ENCODE measurements around the gene ZFPM1.
"Not testable (repeated sequence)": the region's sequence is repeated elsewhere in the genome, so short reads cannot be mapped to it uniquely, and the experiment has no call there.

The ZFPM1 gene

GRCh38 chr16:88517208-88517774 lies 64.2 kb downstream of the ZFPM1 start:
- not testable (repeated sequence) for DNase-seq

- DNase-seq = not testable (repeated sequence)
These were observed 65.5 kb downstream of the ZFPM1 start for GRCh38 chr16:88518411-88519111.

GRCh38 chr16:88519240-88519639 lies 66.2 kb downstream of the ZFPM1 start:
- DNase-seq = no peak

- DNase-seq = no peak
These were observed 67.0 kb downstream of the ZFPM1 start for GRCh38 chr16:88519938-88520653.

- DNase-seq = no peak
These were observed 68.6 kb downstream of the ZFPM1 start for GRCh38 chr16:88521674-88522073.

- DNase-seq = no peak
These were observed 69.3 kb downstream of the ZFPM1 start for GRCh38 chr16:88522276-88522949.

GRCh38 chr16:88523309-88524161 lies 70.5 kb downstream of the ZFPM1 start:
- no peak for DNase-seq

GRCh38 chr16:88524274-88524972 lies 71.3 kb downstream of the ZFPM1 start:
- no peak for DNase-seq

- no peak for DNase-seq
These were observed 72.0 kb downstream of the ZFPM1 start for GRCh38 chr16:88524973-88525662.

- DNase-seq = no peak
These were observed 72.5 kb downstream of the ZFPM1 start for GRCh38 chr16:88525663-88525990.

- no peak for DNase-seq
These were observed 73.2 kb downstream of the ZFPM1 start for GRCh38 chr16:88526008-88526905.

- no peak for DNase-seq
These were observed 73.8 kb downstream of the ZFPM1 start for GRCh38 chr16:88526906-88527185.

- peak; percentile 40 to 64 (median 46) for DNase-seq
These were observed 74.3 kb downstream of the ZFPM1 start for GRCh38 chr16:88527186-88527936.

GRCh38 chr16:88527937-88528743 lies 75.1 kb downstream of the ZFPM1 start:
- DNase-seq = no peak

GRCh38 chr16:88528902-88529318 lies 75.8 kb downstream of the ZFPM1 start:
- DNase-seq = no peak

GRCh38 chr16:88529596-88529995 lies 76.5 kb downstream of the ZFPM1 start:
- no peak for DNase-seq

- no peak for DNase-seq
These were observed 77.2 kb downstream of the ZFPM1 start for GRCh38 chr16:88530051-88530857.

GRCh38 chr16:88530858-88531203 lies 77.8 kb downstream of the ZFPM1 start:
- DNase-seq = no peak

All from activated CD4-positive, CD25-positive, alpha-beta regulatory T cell (primary cell).